IPS-NIHi7 (cell line): Measurements from ENCODE around the gene TMPRSS11F.

Source experiments
- DNase-seq: peaks from one replicate; pipeline ENCODE4 v3.0.0; 2012; ENCODE audit warnings: mixed read lengths; ENCODE audit errors: extremely low spot score

TMPRSS11F gene

GRCh38 chr4:68077737-68078136, 51.9 kb downstream of the TMPRSS11F start:
- no peak for DNase-seq

DNA sequence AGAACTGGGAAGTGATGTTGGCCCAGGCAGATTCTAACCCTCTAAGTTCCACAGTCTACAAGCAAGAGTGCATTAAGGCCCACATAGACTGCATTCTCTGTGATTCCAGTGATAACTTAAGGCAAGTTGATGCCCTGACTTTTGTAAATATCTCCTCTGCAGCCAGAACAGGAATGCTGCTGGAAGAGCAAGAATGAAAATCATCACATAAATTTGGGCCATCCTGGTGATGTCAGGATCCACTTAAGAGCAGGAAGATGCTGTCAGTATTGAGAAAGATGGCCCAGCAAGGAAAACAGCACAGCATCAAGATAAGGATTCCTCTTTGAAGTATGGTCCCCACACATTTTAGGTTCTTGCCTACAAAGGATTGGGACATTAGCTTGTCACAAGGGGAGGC, 52.4 kb downstream of the TMPRSS11F start:
- DNase-seq: no peak

- DNase-seq: peak; percentile 31
Observed at GRCh38 chr4:68076194-68076593, 53.5 kb downstream of the TMPRSS11F start.

- DNase-seq: no peak
Observed at GRCh38 chr4:68074397-68074796, 55.3 kb downstream of the TMPRSS11F start.

DNA sequence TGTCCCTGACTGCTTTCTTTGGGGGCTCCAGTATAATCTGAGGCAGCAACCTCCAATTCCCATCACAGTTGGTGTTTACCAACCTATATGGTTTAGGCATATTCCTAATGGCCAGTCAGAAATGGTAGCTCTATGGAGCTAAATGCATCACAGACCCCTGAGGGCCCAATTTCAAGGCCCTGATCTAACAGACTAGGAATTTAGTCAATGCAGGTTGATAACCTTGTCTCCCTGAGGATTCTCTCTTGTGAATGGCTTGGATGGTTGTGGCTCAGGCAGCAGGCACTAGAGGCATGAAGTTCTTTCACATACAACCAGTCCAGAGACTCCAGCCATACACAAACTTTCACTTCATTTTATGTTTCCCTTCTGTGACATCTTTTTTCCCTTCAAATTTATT, 59.4 kb downstream of the TMPRSS11F start:
- DNase-seq: peak; percentile 45

DNA sequence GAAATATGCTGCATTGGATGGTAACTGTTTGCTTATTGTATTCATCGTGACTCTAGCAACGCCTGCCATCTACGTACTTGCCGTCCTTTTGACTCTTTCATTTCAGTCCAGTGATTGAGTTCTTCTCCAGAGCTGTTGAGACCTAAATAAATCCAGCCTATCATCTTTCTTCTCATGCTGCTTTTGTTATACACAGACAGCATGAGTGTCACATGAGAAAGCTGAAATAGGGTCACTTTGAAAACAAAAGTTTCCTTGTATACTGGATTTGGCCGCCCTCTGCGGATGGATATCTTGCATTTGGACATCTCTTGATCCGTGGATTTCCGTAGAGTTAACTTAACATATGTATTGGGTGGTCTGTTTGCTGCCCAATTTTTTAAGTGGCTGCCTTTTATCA, 67.2 kb downstream of the TMPRSS11F start:
- DNase-seq: no peak

GRCh38 chr4:68038272-68038671, 91.4 kb downstream of the TMPRSS11F start:
- no peak for DNase-seq

DNA sequence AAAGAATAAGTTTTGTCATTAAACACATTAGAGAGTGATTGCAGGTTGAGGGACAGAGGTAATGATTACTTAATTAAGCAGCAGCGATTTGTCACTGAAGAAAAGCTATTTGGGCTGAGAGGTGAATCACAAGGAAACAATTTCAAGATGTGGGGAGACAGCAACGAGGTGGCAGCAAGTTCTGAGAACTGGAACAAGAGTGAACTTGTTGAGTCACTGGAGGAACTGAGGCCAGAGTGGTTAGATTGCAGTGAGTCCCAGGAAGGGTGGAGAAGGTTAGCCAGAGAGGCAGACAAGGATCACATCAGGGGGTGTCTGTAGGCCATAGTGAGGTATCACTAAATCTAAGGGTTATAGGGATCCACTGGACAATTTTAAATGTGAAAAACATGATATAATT, 108.5 kb downstream of the TMPRSS11F start:
- DNase-seq: no peak

DNA sequence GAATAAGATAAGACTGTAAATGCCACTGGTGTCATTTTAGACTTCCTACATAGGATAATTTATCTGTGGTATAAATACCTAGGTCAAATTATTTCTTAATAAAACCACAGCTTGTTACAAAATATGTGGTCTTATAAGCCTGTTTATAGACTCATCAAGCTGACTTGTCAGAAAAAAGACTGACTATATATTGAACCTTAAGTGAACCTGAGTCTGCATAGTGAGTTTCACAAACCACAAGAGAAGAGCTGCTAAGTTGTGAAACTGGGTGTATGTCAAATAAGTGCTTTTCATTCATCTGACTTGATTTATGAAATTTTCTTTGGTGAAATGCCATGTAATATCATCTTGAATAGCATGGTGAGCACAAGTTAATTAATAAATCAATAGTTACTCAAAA, 118.0 kb downstream of the TMPRSS11F start:
- no peak for DNase-seq
